NCI-H2196 (cell line): ENCODE results near the gene RFLNA.

Experiments
- DNase-seq: peaks from one replicate; lab custom pipeline; 2025; ENCODE audit not compliant: unreplicated experiment; lab: John Stamatoyannopoulos, UW

Gene RFLNA

GRCh38 chr12:124354400-124354799 is 59.5 kb downstream of the RFLNA start:
- DNase-seq: no peak

- no peak for DNase-seq
Measured at GRCh38 chr12:124356221-124356620, 61.3 kb downstream of the RFLNA start.

- no peak for DNase-seq
Measured at GRCh38 chr12:124357616-124358015, 62.7 kb downstream of the RFLNA start.

- no peak for DNase-seq
Measured at GRCh38 chr12:124358572-124358971, 63.7 kb downstream of the RFLNA start.

- peak; percentile 82 for DNase-seq
Measured at GRCh38 chr12:124359671-124360581, 65.0 kb downstream of the RFLNA start.

GRCh38 chr12:124361074-124361970 is 66.4 kb downstream of the RFLNA start:
- no peak for DNase-seq

- no peak for DNase-seq
Measured at GRCh38 chr12:124361996-124362395, 67.1 kb downstream of the RFLNA start.

- no peak for DNase-seq
Measured at GRCh38 chr12:124363353-124363965, 68.6 kb downstream of the RFLNA start.

GRCh38 chr12:124364543-124364942 is 69.7 kb downstream of the RFLNA start:
- DNase-seq: no peak
